Astrocyte (in vitro differentiated cells and primary cell): Measurements from ENCODE around the gene TRIM7. TPM values are rescaled to one million over a fixed set of nuclear protein-coding genes. Genes with fewer than 3 reads are reported as not detected.
A peak's percentile ranks its signal among the peaks of the same experiment; 100 is the strongest.

Source experiments
- DNase-seq: peaks from one replicate; pipeline ENCODE4 v3.0.0-alpha.2; 2010; ENCODE audit warnings: low read depth
- FAIRE-seq: peaks from 2 replicates; lab custom pipeline; 2011; peaks lifted over from hg19 to GRCh38; lab: Jason Lieb, UNC
- H2AFZ ChIP-seq: 2 replicates; pipeline ENCODE4 v1.6.0; 2012; ENCODE audit warnings: low read depth, low read length, inconsistent platforms
- H3K27ac ChIP-seq: 2 replicates; pipeline ENCODE4 v1.5.1; 2011; ENCODE audit warnings: low read depth, low read length, inconsistent platforms
- H3K27me3 ChIP-seq: 2 replicates; pipeline ENCODE4 v1.6.0; 2011; ENCODE audit warnings: low read length, inconsistent platforms; ENCODE audit not compliant: insufficient read depth
- H3K36me3 ChIP-seq: 2 replicates; pipeline ENCODE4 v1.5.1; 2011; ENCODE audit warnings: low read length, inconsistent platforms; ENCODE audit not compliant: insufficient read depth
- H3K4me1 ChIP-seq: 2 replicates; pipeline ENCODE4 v1.5.1; 2011; ENCODE audit warnings: low read length, inconsistent platforms; ENCODE audit not compliant: insufficient read depth
- H3K4me2 ChIP-seq: 2 replicates; pipeline ENCODE4 v1.6.0; 2012; ENCODE audit warnings: low read length, inconsistent platforms
- H3K4me3 ChIP-seq: 2 replicates; pipeline ENCODE4 v1.5.1; 2011; ENCODE audit warnings: low read depth, mild to moderate bottlenecking, low read length, inconsistent platforms; ENCODE audit not compliant: insufficient read depth
- H3K79me2 ChIP-seq: 2 replicates; pipeline ENCODE4 v1.6.0; 2012; ENCODE audit warnings: mild to moderate bottlenecking, low read length, inconsistent platforms; ENCODE audit not compliant: insufficient read depth
- H3K9ac ChIP-seq: 2 replicates; pipeline ENCODE4 v1.6.0; 2012; ENCODE audit warnings: mild to moderate bottlenecking, low read length, inconsistent platforms
- H3K9me3 ChIP-seq: 2 replicates; pipeline ENCODE4 v1.5.1; 2012; ENCODE audit warnings: low read depth, mild to moderate bottlenecking, low read length, inconsistent platforms; ENCODE audit not compliant: insufficient read depth
- H4K20me1 ChIP-seq: 2 replicates; pipeline ENCODE4 v1.6.0; 2012; ENCODE audit warnings: low read length, inconsistent platforms; ENCODE audit not compliant: insufficient read depth
- H3K27ac Mint-ChIP-seq: one replicate; pipeline ENCODE4 v1.8.0; 2021; ENCODE audit warnings: mild to moderate bottlenecking, mixed read lengths; ENCODE audit not compliant: unreplicated experiment
- H3K27me3 Mint-ChIP-seq: one replicate; pipeline ENCODE4 v1.8.0; 2021; ENCODE audit warnings: low read depth, mixed read lengths; ENCODE audit not compliant: unreplicated experiment
- H3K36me3 Mint-ChIP-seq: one replicate; pipeline ENCODE4 v1.8.0; 2021; ENCODE audit warnings: low read depth, mixed read lengths; ENCODE audit not compliant: unreplicated experiment
- H3K4me1 Mint-ChIP-seq: one replicate; pipeline ENCODE4 v1.8.0; 2021; ENCODE audit warnings: low read depth, mixed read lengths; ENCODE audit not compliant: unreplicated experiment
- H3K4me3 Mint-ChIP-seq: one replicate; pipeline ENCODE4 v1.8.0; 2021; ENCODE audit warnings: mild to moderate bottlenecking, moderate library complexity, mixed read lengths; ENCODE audit not compliant: unreplicated experiment
- H3K9me3 Mint-ChIP-seq: one replicate; pipeline ENCODE4 v1.8.0; 2021; ENCODE audit warnings: mild to moderate bottlenecking, mixed read lengths; ENCODE audit not compliant: unreplicated experiment
- CTCF ChIP-seq: IDR thresholded peaks from 2 replicates; pipeline ENCODE4 v1.5.1; 2011; ENCODE audit warnings: low read depth, mild to moderate bottlenecking, inconsistent platforms, low read length, moderate library complexity; ENCODE audit not compliant: insufficient read depth
- EZH2 ChIP-seq: IDR thresholded peaks from 2 replicates; pipeline ENCODE4 v1.6.1; 2012; ENCODE audit warnings: mild to moderate bottlenecking, low read length, inconsistent platforms; ENCODE audit not compliant: insufficient read depth
- total RNA-seq: library from RNA; stranded (reverse); gene quantifications from 2 replicates; pipeline ENCODE4 v1.2.1, GENCODE V29; 2021

TRIM7 gene
- total RNA-seq, 1 donor from 2014 or later, result 0.27 TPM

- TF ChIP-seq EZH2, result no peak
- TF ChIP-seq CTCF, result no peak
- Mint-ChIP-seq H3K27ac (peak overlapping the region; percentile 96), H3K4me1 (peaks cover 8% of the 10 kb centered on the region), H3K27me3 (no peaks in the 10 kb centered on the region), H3K9me3 (no peaks in the 10 kb centered on the region), H3K4me3 (peak overlapping the region; percentile 94), H3K36me3 (no peaks in the 10 kb centered on the region)
- H3K79me2 ChIP-seq, result peaks cover 28% of the 10 kb centered on the region
- H3K4me3 ChIP-seq, result peak overlapping the region; percentile 74
- peak overlapping the region; percentile 94 for H3K27ac ChIP-seq
- no peak for FAIRE-seq
- H3K4me2 ChIP-seq, result peak overlapping the region; percentile 100
- H3K4me1 ChIP-seq, result peaks cover 18% of the 10 kb centered on the region
- peak overlapping the region; percentile 92 for H3K9ac ChIP-seq
- H3K9me3 ChIP-seq, result no peaks in the 10 kb centered on the region
- no peaks in the 10 kb centered on the region for H3K36me3 ChIP-seq
- DNase-seq, result peak; percentile 32
- no peaks in the 10 kb centered on the region for H4K20me1 ChIP-seq
- H2AFZ ChIP-seq, result peak overlapping the region; percentile 74
- no peaks in the 10 kb centered on the region for H3K27me3 ChIP-seq
These were observed 18.9 kb upstream of the TRIM7 start for GRCh38 chr5:181223729-181224389.

- H3K36me3 Mint-ChIP-seq, result no peaks in the 10 kb centered on the region
- H3K4me3 Mint-ChIP-seq, result peak within 1 kb of the TSS; percentile 94
- H2AFZ ChIP-seq, result peak within 1 kb of the TSS; percentile 74
- peak within 1 kb of the TSS; percentile 94 for H3K27ac ChIP-seq
- H3K27me3 Mint-ChIP-seq, result no peaks in the 10 kb centered on the region
- H3K4me2 ChIP-seq, result peak within 1 kb of the TSS; percentile 100
- H3K79me2 ChIP-seq, result peaks cover 28% of the 10 kb centered on the region
- H3K4me3 ChIP-seq, result peak within 1 kb of the TSS; percentile 74
- H3K36me3 ChIP-seq, result no peaks in the 10 kb centered on the region
- H3K9me3 ChIP-seq, result no peaks in the 10 kb centered on the region
- FAIRE-seq (no peak), DNase-seq (peak; percentile 97)
- no peaks in the 10 kb centered on the region for H4K20me1 ChIP-seq
- H3K9me3 Mint-ChIP-seq, result no peaks in the 10 kb centered on the region
- peaks cover 8% of the 10 kb centered on the region for H3K4me1 Mint-ChIP-seq
- no peak for TF ChIP-seq CTCF
- TF ChIP-seq EZH2, result no peak
- H3K4me1 ChIP-seq, result peaks cover 18% of the 10 kb centered on the region
- H3K9ac ChIP-seq, result peak within 1 kb of the TSS; percentile 92
- H3K27ac Mint-ChIP-seq, result peak within 1 kb of the TSS; percentile 99
- H3K27me3 ChIP-seq, result no peaks in the 10 kb centered on the region
These were observed 18.2 kb upstream of the TRIM7 start, which contains the start of gene TRIM41 for GRCh38 chr5:181223058-181223728. TRIM41 (plus strand) TSS chr5:181223281; CDS start chr5:181224000, 719 bp downstream.
